ENCODE results near the gene IGF2.

Gene IGF2

DNA sequence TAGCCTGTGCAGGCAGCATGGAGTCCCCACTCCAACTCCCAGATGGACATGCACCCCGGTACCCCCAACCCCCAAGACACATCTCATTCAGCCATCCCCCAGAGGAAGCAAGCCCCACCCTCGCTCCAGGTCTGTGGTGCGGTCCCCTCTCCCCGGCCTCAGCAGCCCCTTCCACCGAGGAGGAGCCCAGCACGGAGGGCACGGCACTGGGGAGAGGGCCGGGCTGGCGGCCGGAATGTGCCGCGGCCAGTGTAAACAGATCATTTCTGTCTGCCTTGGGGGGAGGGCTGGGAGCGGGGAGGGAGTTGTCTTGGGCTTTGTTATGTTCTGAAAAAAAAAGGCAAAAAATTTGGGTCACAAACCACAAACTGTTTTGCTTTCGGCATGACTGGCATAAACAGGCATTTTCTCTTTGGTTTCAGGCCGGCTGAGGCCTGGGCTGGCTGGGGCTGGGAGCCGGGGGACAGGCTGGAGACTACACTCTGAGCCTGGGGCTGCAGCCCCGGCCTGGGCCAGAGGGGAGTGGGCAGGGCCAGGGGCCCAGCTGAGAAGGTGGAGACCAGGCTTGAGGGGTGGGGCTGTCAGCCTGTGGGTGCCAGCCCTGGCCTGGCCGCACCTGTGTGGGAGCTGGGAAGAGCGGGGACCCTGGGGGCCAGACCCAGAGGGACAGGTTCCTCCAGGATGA, 16.8 kb downstream of the IGF2 start:
- Histone ChIP-seq H2BK120ac (ENCODE audit: low read depth, low read length) (peak overlapping the region; percentile 81), H2AFZ (ENCODE audit: low read length) (peak overlapping the region; percentile 56), H3K27me3 (ENCODE audit: control insufficient read depth in 3 of 3, insufficient read depth in 3 of 3, low read depth in 1 of 3, low read length in 3 of 3) (peaks cover 0 to 29% (median 0%) of the 10 kb centered on the region in 3 experiments), H3K18ac (ENCODE audit: low read length) (peak overlapping the region; percentile 76), H3K9me3 (replicated peaks in 1 of 2; ENCODE audit: control insufficient read depth in 2 of 2, insufficient read depth in 1 of 2, low read depth in 1 of 2, low read length in 2 of 2) (no peaks in the 10 kb centered on the region), H3K23ac (ENCODE audit: low read depth, low read length, poor library complexity) (no peak overlapping the region), H3K79me1 (ENCODE audit: low read depth, low read length) (peaks cover 1% of the 10 kb centered on the region), H3K9ac (ENCODE audit: low read depth, low read length, poor library complexity) (peak overlapping the region; percentile 72), H3K4ac (ENCODE audit: low read length) (no peak overlapping the region), H3K4me2 (ENCODE audit: insufficient read depth, low read length, poor library complexity, severe bottlenecking) (no peak overlapping the region), H3K27ac (replicated peaks; ENCODE audit: low read length) (no peak overlapping the region), H2BK15ac (ENCODE audit: low read length) (peak overlapping the region; percentile 58), H2BK12ac (ENCODE audit: low read length) (no peak overlapping the region), H3K4me1 (ENCODE audit: control insufficient read depth in 2 of 2, insufficient read depth in 1 of 2, low read depth in 1 of 2, low read length in 2 of 2) (peaks cover 0 to 4% of the 10 kb centered on the region in 2 donors), H3K14ac (ENCODE audit: low read length) (peak overlapping the region; percentile 89), H4K91ac (ENCODE audit: low read depth, low read length, poor library complexity) (no peak overlapping the region), H2BK5ac (ENCODE audit: low read length) (no peak overlapping the region), H3K4me3 (ENCODE audit: low read length in 2 of 2) (no peak overlapping the region), H4K8ac (ENCODE audit: low read depth, low read length) (peak overlapping the region; percentile 3), H2AK5ac (ENCODE audit: low read depth, low read length) (peak overlapping the region; percentile 93), H3K36me3 (replicated peaks in 1 of 2; ENCODE audit: control insufficient read depth in 2 of 2, insufficient read depth in 2 of 2, low read length in 2 of 2) (no peaks in the 10 kb centered on the region)
- no peak for DNase-seq (ENCODE audit: low spot score)
- no CpG with 5 or more reads among the region's 19 CpGs for WGBS, 2 donors (ENCODE audit: extremely low coverage in 2 of 2, insufficient read length in 2 of 2, insufficient replicate concordance in 1 of 2)

DNA sequence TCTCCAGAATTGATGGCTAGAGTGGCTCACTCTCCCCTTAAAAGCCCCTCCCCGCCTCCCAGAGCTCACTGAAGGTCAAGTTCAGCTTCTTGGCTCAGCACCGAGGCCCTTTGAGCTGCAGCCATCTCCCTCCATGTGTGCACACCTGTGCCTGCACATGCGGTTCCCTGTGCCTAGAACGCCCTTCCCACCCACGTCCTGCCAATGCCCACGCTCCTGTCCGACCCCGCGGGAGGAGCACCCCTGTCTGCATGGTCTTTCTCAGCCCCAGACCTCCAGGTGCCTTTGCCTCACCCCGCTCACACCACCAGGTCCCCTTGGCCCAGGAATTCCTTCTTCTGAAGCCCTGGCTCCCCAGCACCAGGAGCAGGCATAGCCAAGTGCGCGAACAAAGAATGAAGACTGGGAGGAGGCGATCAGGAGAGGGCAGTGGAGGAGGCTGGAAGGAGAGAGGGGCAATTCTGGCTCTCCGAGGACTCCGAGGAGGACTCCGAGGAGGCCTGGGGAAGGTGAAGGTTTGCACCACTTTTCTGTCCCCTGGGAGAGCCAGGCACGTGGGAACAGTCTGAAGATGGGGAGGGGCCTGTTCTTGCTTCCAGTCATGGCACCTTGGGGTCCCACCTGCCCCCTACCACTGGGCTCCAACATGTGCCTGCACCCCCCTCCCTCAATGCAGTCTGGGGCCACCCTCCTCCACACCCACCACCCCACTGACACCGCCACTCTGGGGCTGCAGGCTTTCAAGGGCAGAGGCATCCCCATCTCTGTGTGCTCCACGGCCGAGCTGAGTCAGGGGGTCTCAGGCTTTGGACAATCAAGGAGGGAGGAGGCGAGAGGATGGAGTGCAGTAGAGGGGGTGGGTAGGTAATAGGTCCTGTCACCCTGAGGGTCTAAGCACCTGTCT, 17.7 kb downstream of the IGF2 start:
- peaks cover 0 to 4% of the 10 kb centered on the region in 2 donors for H3K4me1 ChIP-seq (ENCODE audit: control insufficient read depth in 2 of 2, insufficient read depth in 1 of 2, low read depth in 1 of 2, low read length in 2 of 2)
- no peak overlapping the region for H3K4me3 ChIP-seq (ENCODE audit: low read length in 2 of 2)
- no peak overlapping the region for H2AFZ ChIP-seq (ENCODE audit: low read length)
- H3K36me3 ChIP-seq (replicated peaks in 1 of 2; ENCODE audit: control insufficient read depth in 2 of 2, insufficient read depth in 2 of 2, low read length in 2 of 2) = no peaks in the 10 kb centered on the region
- H3K18ac ChIP-seq (ENCODE audit: low read length) = peak overlapping the region; percentile 74
- no peak overlapping the region for H3K27ac ChIP-seq (replicated peaks; ENCODE audit: low read length)
- peak overlapping the region; percentile 3 for H4K8ac ChIP-seq (ENCODE audit: low read depth, low read length)
- DNase-seq (ENCODE audit: low spot score) = no peak
- peaks cover 0 to 29% (median 0%) of the 10 kb centered on the region in 3 experiments for H3K27me3 ChIP-seq (ENCODE audit: control insufficient read depth in 3 of 3, insufficient read depth in 3 of 3, low read depth in 1 of 3, low read length in 3 of 3)
- peaks cover 1% of the 10 kb centered on the region for H3K79me1 ChIP-seq (ENCODE audit: low read depth, low read length)
- peak overlapping the region; percentile 18 for H2BK15ac ChIP-seq (ENCODE audit: low read length)
- H3K23ac ChIP-seq (ENCODE audit: low read depth, low read length, poor library complexity) = peak overlapping the region; percentile 67
- H3K9me3 ChIP-seq (replicated peaks in 1 of 2; ENCODE audit: control insufficient read depth in 2 of 2, insufficient read depth in 1 of 2, low read depth in 1 of 2, low read length in 2 of 2) = peaks cover under 1% of the 10 kb centered on the region in 2 donors
- peak overlapping the region; percentile 93 for H2BK120ac ChIP-seq (ENCODE audit: low read depth, low read length)
- H2BK12ac ChIP-seq (ENCODE audit: low read length) = peak overlapping the region; percentile 2
- peak overlapping the region; percentile 93 for H2AK5ac ChIP-seq (ENCODE audit: low read depth, low read length)
- H3K14ac ChIP-seq (ENCODE audit: low read length) = peak overlapping the region; percentile 64
- no CpG with 5 or more reads among the region's 21 CpGs for WGBS, 2 donors (ENCODE audit: extremely low coverage in 2 of 2, insufficient read length in 2 of 2, insufficient replicate concordance in 1 of 2)
- peak overlapping the region; percentile 1 for H2BK5ac ChIP-seq (ENCODE audit: low read length)
- H4K91ac ChIP-seq (ENCODE audit: low read depth, low read length, poor library complexity) = no peak overlapping the region
- no peak overlapping the region for H3K4me2 ChIP-seq (ENCODE audit: insufficient read depth, low read length, poor library complexity, severe bottlenecking)
- H3K4ac ChIP-seq (ENCODE audit: low read length) = peak overlapping the region; percentile 67
- H3K9ac ChIP-seq (ENCODE audit: low read depth, low read length, poor library complexity) = no peak overlapping the region

DNA sequence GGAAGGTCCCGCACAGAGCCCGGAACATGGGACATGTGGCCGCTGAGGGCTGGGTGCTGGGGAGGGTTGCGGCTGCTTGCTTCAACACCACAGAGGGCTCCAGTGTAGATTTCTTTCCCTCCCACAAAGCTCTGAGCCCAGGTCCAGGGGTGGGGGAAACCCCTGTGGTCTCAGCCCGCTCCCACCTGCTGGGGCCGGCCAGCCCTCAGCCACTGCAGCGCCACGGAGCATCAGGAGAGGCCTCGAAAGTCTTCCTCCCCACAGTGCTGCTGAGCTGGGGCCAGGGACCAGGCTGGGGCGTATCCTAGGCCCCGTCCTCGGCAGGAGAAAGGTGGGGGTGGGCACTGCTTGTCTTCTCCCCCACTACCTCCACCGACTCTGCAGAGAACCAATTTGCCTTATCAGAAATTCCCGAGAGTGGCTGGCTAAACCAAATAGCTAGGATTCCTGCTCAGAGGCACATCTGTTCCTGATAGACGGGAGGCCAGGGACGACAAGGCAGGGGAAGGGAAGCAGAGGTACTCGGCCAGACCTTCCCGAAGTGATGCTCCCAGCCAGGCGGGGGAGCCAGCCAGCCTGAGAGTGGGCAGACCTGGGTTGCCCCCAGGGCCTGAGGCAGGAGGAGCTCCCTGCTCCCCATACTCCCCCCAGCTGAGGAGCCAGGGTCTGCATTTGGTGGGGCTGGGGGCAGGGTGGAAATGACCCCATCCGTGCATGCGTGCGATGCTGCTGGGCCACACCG, 18.7 kb downstream of the IGF2 start:
- H4K8ac ChIP-seq (ENCODE audit: low read depth, low read length) = no peak overlapping the region
- H3K4me2 ChIP-seq (ENCODE audit: insufficient read depth, low read length, poor library complexity, severe bottlenecking) = no peak overlapping the region
- H3K27me3 ChIP-seq (ENCODE audit: control insufficient read depth in 3 of 3, insufficient read depth in 3 of 3, low read depth in 1 of 3, low read length in 3 of 3) = peaks cover 0 to 29% (median 0%) of the 10 kb centered on the region in 3 experiments
- H2AK5ac ChIP-seq (ENCODE audit: low read depth, low read length) = peak overlapping the region; percentile 94
- H3K9ac ChIP-seq (ENCODE audit: low read depth, low read length, poor library complexity) = no peak overlapping the region
- no peak overlapping the region for H3K14ac ChIP-seq (ENCODE audit: low read length)
- DNase-seq (ENCODE audit: low spot score) = no peak
- no CpG with 5 or more reads among the region's 23 CpGs for WGBS, 2 donors (ENCODE audit: extremely low coverage in 2 of 2, insufficient read length in 2 of 2, insufficient replicate concordance in 1 of 2)
- peak overlapping the region; percentile 59 for H2BK15ac ChIP-seq (ENCODE audit: low read length)
- no peak overlapping the region for H3K4ac ChIP-seq (ENCODE audit: low read length)
- H2AFZ ChIP-seq (ENCODE audit: low read length) = no peak overlapping the region
- no peak overlapping the region for H3K27ac ChIP-seq (replicated peaks; ENCODE audit: low read length)
- H3K79me1 ChIP-seq (ENCODE audit: low read depth, low read length) = peaks cover 1% of the 10 kb centered on the region
- H3K4me3 ChIP-seq (ENCODE audit: low read length in 2 of 2) = no peak overlapping the region
- H3K9me3 ChIP-seq (replicated peaks in 1 of 2; ENCODE audit: control insufficient read depth in 2 of 2, insufficient read depth in 1 of 2, low read depth in 1 of 2, low read length in 2 of 2) = peaks cover 9 to 10% of the 10 kb centered on the region in 2 donors
- no peaks in the 10 kb centered on the region for H3K36me3 ChIP-seq (replicated peaks in 1 of 2; ENCODE audit: control insufficient read depth in 2 of 2, insufficient read depth in 2 of 2, low read length in 2 of 2)
- H2BK120ac ChIP-seq (ENCODE audit: low read depth, low read length) = no peak overlapping the region
- H4K91ac ChIP-seq (ENCODE audit: low read depth, low read length, poor library complexity) = no peak overlapping the region
- peak overlapping the region; percentile 65 for H3K18ac ChIP-seq (ENCODE audit: low read length)
- peak overlapping the region; percentile 1 for H2BK5ac ChIP-seq (ENCODE audit: low read length)
- H3K4me1 ChIP-seq (ENCODE audit: control insufficient read depth in 2 of 2, insufficient read depth in 1 of 2, low read depth in 1 of 2, low read length in 2 of 2) = peaks cover 0 to 4% of the 10 kb centered on the region in 2 donors
- peak overlapping the region; percentile 93 for H3K23ac ChIP-seq (ENCODE audit: low read depth, low read length, poor library complexity)
- H2BK12ac ChIP-seq (ENCODE audit: low read length) = peak overlapping the region; percentile 68

Measured in neuronal stem cell (in vitro differentiated cells).